ENCODE results near the gene RNASE4.

Gene RNASE4

DNA sequence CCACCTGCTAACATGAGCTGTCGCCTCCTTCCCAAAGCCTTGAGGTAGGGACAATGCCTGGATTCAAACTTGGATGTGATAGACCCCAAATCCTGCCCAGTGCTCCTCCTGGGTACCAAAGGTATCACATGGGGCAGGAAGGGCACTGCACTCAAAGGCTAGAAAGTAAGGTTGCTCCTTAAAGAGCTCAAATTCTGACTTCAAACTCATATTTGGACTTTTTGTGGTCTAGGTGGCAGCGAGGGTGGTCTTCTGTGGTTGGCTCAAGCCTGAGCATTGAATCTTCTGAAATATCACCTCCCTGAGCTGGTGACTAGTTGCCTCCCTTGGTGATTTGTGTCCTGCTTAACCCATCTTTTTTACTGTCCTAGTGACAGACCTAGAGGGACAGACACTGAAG, 8.3 kb upstream of the RNASE4 start:
- DNase-seq = no peak

DNA sequence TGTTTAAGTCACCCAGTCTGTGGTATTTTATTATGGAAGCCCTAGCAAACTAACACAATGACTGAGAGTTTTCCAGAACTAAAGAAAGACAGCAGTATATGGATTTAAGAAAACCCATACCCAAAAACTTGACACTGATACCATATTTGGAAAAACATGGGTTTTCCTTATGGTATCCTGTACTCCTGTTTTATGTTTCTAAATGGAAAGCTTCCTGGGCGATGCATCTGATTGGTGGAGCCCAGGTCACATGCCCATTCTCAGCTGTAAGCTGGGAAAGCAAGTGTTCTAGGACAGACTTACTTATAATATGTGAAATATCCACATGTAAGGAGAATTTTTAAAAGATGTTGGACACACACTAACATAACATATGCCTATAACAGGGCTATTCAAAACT, 4.5 kb upstream of the RNASE4 start:
- DNase-seq = peak; percentile 35

DNA sequence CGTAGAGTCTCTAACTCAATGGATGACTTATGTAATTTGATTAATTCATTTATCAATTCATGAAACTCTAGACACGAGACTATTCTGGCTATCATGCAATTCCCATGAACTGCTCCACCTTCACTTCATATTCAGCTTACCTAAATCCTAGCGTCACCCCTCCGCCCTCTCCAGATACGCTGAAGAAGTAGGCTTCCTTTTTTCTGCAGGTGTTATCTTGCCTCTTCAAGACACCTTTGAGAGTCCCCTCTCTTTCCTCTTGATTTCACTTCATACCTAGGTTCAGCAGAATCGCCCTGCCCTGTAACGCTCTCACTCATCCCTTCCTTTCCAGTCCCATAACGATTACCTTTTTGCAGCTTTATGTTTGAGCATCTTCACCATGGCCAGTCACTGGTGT, 4.0 kb upstream of the RNASE4 start:
- DNase-seq = no peak

DNA sequence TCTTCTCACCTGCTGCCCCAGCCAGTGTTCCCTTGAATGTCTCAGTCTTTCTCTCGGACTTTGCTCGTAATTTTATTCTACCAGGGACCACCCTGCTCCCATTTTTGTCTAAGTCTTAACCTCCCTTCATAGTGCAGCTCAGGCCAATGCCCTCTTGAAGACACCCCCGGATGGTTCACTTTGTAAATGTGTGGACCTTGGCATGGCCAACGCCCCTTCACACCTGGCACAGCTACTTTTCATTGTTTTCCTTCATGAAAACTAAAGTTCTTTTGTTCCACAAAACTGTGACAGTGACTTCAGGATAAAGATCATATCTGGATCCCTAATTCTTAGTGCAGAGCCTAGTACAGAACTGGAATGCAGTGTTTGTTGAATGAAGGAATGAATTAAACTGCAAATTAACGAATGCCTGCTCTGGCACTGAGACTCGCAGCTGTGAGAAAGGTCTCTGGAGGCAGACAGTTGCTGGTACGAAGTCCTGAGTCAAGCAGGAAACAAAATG, 3.5 kb upstream of the RNASE4 start:
- DNase-seq = no peak

DNA sequence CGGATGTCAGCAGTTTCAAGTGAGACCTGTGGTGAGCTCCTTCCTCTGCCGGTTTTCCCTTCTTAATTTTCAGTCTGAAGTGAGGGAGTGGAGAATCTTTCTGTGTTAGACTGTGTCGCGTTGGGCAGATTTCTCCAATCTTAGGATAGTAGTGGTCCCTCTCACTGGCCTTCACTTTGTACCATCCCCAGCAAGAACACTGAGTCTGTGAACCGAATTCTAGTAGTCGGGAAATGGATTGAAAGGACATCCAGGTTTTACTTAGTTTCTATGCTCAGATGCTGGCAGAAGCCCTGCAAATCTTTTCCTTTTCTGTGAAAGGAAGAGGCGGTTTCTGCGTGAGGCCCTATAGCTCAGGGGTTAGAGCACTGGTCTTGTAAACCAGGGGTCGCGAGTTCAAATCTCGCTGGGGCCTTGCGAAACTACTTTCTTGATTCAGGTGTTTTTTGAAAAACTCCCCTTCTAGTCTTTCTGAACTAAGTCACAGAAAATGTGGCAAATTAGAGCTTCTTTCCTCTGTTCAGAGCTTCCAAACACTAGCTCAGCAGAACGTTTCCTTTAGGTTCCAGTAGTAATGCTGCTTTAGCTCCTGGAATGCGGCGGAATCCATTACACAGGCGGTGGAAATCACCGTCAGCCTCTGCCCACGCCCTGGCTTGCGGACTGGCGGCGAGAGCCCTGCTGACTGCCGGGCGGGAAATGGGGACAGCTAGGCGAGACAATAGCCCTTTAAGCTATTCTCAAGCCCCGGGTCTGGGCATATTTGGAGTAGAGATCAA, 2.8 kb upstream of the RNASE4 start:
- peak; percentile 88 for DNase-seq

DNA sequence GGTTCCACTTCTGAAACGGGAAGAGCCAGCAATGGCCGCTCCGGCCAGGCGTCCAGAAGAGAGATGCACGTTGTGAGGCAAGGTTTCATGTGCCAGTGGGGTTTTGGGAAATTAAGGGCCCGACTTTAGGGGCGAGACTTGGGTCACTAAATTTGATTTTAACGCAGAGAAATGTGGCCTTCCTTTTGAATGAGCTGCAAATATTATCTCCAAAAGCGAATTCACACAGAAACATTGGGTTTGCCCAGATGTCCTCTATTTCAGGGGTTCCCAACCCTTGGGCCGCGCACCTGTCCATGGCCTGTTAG, 2.3 kb upstream of the RNASE4 start:
- no peak for DNase-seq

DNA sequence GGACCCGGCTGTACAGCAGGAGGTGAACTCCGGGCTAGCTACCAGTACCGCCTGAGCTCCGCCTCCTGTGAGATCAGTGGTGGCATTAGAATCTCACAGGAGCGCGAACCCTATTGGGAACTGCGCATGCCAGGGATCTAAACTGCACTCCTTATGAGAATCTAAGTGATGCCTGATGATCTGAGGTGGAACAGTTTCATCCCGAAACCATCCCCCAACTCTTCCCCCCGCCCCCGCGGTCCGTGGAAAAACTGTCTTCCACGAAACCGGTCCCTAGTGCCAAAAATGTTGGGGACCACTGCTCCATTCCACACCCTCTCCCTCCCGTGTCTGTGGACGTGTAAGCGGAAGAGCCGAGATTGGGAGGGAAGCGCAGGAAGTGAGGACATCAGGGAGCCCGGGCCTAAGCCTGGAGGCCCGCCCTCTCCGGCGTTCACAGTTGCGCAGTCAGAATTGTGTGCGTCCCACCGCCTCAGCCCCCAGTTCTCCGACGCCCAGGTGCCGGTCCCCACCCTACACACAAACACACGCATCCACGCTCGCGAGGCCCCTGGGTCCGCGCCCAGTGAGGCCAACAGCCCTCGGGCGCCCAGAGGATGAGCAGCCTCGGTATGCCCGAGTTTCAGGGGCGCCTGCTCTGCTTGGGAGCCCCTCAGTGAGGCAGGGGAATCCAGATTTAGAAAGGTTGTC, 1.8 kb upstream of the RNASE4 start:
- peak; percentile 85 for DNase-seq

DNA sequence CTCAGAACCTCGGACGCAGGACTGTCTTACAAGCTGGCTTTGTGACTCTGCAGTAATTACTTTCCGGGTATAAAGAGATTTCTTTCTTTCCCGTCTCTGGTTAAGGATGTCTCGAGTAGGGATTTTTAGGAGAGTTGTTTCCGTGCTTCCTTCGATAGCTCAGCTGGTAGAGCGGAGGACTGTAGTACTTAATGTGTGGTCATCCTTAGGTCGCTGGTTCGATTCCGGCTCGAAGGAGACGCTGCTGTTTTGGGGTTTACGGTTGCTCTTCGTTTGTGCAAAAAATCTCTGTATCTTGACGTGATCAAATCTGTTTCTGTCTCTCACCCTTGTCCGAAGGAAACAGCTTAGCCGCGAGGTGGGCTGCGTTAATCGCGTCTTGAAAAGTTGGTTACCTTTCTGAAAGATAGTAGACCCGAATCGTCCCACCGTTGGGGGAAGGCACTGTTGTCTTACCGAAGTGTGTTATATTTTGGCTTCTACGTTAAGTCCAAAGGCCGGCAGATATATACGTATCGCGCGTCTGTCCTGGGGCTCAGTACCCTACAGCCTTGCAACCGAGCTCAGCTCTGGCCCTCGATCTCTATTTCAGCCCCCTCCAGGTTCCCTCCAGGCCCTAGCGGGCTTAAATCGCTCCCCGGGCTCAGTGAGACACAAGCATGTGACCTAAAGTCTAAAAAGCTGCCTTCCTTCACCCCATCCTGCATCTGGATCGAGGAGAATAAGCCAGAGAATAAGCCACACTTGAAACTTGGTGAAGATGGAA, 1.1 kb upstream of the RNASE4 start:
- DNase-seq = peak; percentile 83

DNA sequence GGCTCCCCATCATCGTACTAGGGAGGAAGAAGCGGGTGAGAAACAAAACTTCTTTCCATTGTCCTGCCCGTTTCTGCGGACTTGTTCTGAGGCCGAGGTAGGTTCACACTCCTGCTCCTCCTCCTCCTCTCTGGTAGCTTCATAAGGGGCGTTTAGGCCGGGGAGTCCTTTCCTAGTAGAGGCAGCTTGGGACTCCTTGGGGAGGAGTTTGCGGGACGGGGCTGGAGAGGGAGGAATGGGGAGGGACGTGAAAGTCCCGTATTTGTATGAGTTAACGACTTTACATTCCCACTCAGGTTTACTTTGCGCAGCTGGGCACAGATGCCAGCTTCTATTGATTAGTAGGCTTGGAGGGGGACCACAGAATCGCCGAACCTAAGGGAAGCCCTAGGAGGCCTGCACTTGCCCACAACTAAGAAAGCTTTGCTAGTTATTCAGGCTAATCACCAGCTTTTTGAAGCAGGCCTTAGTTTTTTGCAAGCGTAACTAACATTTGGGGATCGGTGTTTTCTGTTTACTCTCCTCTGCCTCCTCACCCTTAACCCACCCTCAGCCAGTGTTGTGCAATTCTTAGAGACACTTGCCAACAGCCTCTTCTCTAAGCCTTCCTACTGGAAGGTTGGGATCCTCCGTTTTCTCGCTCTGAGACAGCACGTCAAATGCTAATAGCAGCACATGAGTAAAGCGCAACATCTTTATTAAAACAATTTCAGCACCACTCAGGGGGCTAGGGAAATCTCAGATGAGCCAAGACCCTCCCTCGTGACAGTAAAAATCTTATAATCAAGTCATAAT, 499 bp downstream of the RNASE4 start:
- DNase-seq = no peak

DNA sequence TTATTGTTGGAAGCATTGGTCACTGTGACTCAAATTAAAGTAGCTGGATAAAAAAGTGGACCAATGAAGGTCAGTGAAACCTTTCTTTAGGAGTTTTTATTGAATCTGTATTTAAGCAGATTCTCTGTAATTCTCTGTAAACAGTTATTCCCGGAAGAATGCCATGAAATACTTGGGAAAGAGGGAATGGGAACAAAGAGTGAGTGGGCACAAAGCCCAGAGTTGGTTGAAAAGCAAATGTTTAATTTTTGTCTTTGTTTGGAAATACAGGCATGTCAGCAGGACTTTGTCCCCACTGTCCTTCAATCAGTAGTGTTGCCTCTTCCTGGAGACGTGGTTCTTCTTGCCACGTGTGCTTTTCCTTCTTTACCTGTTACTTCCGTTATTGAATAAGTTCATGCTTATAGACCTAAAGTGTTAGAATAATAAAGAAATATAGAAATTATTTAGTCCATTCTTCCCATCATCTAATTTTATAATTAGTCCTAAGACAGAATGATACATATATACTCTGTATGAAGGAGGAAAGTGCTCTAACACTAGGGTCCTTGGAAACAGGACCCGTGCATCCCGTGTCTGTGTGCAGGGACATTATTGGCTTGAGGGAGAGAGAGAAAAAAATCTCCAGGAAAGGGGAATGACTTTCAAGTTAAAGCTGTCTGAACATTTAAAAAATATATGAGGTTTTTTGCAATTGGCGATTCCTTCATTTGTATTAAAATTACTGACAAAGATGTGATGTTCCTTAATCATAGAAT, 2.2 kb downstream of the RNASE4 start:
- DNase-seq = no peak

DNA sequence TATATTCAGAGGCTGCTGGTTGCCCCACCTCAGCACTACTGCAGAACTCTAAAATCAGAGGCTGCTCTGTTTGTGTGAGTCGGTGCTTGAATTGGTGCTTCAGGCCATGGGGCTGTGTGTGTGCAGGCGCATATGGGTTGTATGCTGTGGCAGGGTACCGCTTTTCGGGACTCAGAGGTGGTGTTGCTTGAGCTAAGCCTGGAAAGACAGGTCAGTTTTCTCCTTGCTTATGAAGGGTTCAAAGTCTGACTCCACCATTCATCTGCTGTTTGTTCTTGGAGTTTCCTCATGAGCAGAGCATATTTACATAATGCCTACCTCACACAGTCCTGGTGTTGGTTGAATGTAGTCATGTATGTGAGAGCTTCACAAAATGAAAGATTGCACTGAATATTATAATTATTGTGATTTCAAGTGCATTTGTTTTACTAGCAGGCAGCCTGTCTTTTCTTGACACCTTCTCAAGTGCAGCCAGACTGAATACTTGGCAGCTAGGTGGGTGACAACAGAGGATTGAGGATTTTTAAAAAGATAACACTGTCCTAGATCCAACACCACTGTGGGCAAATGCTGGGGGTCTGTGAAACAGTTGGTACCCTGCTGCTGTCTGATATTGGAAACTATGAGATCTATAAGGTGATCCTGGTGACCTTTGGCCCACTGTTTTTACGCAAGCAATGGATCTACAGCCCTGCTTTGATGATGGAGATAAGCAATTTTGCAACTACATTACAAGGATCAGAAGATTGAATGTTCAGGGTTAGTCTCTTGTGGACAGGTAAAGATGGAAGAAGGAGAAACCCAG, 3.2 kb downstream of the RNASE4 start:
- no peak for DNase-seq

DNA sequence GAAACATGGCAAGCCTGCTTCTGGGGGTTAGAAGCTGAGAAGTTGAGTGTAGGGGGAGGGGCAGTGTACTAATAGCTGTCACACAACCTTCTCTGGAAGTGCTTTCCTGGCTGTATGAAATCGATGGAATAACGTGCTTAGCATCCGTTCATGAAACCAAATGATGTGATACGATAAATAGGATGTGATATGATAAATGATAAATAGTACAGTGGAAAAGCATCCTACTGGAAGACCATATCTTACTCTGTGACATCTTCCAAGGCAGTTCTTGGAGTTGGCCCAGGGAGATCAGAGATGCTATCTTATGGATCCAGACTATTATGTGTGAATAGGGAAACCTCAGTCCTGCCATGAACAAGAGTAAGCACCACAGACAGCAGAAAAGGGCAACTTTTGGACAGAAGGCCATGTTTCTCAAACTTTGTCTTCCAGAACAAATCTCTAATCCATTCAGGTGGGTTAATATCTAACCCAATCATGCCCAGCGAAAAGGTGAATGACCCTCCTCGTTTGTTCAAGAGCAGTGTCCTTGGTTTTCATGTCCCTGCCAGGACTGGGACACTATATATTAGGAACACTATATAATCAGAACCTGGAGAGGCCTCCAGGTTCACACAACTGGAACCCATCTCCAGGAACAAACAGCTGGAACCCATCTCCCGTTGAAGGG, 3.9 kb downstream of the RNASE4 start, which contains the start of gene ANG:
Gene ANG, plus strand, starts transcription at position 598 of the 673 bp plus-strand sequence. CDS start 4,801 bp downstream, outside the sequence.
- DNase-seq = no peak

DNA sequence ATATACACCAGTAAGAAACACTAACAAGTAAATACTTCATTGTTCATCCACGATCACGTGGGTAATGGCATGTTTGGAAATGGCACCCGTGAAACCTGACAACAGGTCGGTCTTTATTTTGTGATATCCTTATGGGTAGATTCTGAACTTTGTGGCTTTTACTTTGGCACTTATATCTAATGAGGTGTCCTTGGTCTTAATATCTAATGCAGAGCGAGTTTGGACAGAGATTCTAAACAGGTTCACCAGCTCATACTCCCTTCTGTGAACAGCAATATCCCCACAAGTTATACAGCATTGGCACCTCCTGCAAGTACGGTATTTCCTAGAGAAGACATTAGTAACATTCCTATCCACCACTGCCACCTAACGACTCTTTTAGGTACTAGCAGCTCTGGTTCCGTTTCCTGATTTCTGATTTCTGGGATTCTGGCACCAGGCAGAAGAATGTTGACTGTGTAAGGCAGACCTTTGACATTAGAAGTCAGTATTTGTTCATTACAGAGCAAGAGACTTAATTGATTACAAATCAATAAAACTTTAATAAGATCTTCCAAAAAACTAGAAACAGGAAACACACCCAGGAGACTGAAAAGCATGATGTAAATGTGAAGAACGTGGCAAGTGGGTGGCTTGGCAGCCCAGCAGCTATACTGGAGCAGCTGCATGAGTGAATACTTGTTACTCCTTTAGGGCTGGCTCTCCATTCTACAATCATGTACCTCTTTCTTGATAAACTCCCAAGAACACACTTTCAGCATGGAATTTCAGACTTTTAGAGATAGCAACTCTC, 6.7 kb downstream of the RNASE4 start:
- DNase-seq = peak; percentile 82

DNA sequence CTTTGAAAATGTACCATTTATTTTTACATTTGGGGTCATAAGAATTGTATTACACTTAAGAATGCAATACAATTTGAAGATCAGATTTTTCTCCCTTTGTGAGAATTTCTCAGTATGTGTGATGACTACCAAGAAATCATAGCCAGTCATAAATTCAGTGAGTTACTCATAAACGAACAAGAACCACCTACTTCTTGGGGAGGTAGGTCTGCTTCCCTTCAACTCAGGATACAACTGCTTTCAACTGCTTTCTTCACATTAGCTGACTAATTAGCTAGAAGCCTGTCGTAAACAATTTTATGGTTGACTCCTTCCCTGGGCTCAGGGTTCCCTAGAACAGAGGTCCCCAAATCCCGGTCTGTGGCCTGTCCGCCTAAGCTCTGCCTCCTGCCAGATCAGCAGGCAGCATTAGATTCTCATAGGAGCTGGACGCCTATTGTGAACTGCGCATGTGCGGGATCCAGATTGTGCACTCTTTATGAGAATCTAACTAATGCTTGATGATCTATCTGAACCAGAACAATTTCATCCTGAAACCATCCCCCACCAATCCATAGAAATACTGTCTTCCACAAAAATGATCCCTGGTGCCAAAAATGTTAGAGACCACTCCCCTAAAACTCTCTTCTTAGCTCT, 7.9 kb downstream of the RNASE4 start:
- DNase-seq = no peak

DNA sequence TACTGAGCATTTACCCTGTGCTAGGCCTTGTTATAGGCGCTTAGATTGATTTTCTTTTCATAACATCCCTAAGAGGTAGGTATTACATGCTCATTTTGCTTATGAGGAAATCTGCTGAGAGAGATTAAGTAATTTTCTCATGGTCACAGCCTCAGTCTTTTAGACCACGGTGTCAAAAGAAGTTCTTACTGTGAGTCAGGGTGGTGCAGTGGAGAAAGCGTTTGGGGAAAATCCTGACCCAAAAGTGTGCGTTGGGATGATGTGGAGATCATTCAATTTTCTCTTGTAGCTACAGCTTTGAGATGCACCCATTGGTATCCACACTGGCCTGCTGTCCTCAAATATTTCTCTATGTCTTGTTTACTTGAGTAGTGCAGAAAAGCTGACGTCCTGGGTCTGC, 12.4 kb downstream of the RNASE4 start:
- peak; percentile 51 for DNase-seq

DNA sequence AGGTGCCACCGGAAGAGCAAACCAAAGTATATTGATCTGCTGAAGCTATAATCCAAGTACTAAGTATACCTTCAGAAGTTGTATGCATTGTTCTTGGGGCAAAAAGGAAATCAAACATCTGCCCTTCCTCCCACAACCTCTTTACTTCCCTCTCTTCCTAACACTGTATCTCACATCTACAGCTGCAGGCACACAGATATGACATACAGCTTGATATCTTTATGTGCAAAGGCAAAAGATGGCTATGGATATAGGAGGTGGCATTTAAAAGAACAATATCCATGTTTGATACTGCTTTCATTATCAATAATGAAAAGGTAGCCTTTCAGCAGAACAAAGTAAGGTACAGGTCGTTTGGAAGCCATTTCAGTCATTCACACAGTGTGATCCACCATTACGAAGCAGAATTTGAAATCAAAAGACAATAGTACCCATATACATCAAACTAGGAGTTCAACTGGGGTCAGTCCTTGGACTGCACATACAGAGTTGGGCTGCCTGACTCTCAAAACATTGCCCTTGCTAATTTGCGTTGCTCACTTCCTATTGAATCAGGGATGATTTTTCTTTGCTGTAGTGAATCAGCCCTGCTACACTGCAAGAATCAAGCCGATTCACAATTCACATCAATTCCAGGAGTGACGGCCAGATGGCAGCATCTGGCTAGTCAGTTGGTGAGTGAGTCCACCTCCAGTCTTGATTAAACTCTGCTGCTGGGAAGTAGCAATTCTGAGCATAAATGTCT, 13.1 kb downstream of the RNASE4 start:
- DNase-seq = peak; percentile 83

DNA sequence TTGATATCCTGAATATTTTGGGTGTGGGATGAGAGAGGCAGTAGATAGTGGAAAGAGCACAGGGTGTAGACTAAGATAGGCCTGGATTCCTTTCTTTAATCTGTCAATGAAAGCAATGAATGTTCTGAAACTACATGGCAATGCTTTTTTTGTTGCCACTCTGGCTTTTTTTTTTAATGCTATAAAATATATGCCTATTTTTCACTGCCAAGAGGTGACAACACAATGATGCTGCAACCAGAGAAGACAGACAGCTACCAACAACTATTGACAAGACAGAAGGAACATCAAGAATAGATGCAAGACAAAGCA, 13.6 kb downstream of the RNASE4 start:
- DNase-seq = no peak

DNA sequence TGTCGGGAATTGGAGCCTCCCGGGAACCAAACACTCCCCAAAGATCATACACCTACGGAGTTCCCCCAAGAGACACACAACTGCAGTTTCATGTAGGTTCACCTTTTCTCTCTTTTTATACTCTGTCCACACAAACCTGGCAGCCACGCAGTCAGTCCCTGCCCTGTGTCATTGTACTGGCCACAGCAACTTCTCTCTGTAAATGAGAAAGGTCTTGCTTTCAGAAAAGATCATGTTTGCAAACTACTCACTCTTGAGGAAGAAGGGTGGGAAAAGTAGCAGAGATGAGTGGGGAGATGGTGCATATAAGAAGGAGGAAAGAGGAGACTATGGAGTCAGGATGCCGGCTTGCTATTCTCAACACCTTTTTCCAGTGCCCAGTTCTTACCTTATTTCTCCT, 14.6 kb downstream of the RNASE4 start:
- no peak for DNase-seq

DNA sequence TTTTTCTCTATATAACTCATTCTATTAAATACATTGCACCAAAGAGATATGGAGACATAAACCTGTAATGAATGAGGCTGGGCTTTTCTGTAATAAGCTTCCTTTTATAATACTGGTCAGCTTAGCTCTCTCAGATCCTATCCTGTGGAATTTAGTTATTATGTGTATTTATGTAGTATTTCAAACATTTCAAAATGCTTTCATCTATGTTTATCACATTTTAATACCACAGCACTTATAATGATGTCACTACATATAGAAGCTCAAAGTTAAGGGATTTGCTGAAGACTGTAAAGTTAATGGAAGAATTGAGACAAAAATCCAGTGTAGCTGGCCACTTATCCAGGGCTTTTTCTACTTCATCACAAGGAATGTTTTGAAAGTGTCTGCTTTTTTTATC, 15.6 kb downstream of the RNASE4 start:
- DNase-seq = no peak
